Stimulated activated CD4-positive, alpha-beta T cell treated with anti-CD3 and anti-CD28 coated beads, Interleukin-12 subunit alpha, Interleukin-12 subunit beta, amount 100 ng/mL, for 4 hours (primary cell): ENCODE data around the gene SMOC1.

ENCODE experiments used
- DNase-seq: peaks from one replicate; pipeline ENCODE4 v3.0.0-alpha.2; 2020

SMOC1 gene

GRCh38 chr14:69943084-69943780, 64.0 kb downstream of the SMOC1 start:
- DNase-seq: no peak

GRCh38 chr14:69945347-69945746, 66.1 kb downstream of the SMOC1 start:
- no peak for DNase-seq

GRCh38 chr14:69945912-69946311, 66.7 kb downstream of the SMOC1 start:
- DNase-seq: no peak

- no peak for DNase-seq
Observed at GRCh38 chr14:69948351-69948750, 69.1 kb downstream of the SMOC1 start.

- no peak for DNase-seq
Observed at GRCh38 chr14:69951263-69951662, 72.0 kb downstream of the SMOC1 start.

GRCh38 chr14:69951935-69952334, 72.7 kb downstream of the SMOC1 start:
- DNase-seq: no peak

- DNase-seq: no peak
Observed at GRCh38 chr14:69953266-69953915, 74.2 kb downstream of the SMOC1 start.

- no peak for DNase-seq
Observed at GRCh38 chr14:69955855-69956845, 76.9 kb downstream of the SMOC1 start.

GRCh38 chr14:69956970-69957369, 77.8 kb downstream of the SMOC1 start:
- DNase-seq: no peak

GRCh38 chr14:69957986-69958385, 78.8 kb downstream of the SMOC1 start:
- no peak for DNase-seq

GRCh38 chr14:69959136-69959535, 79.9 kb downstream of the SMOC1 start:
- no peak for DNase-seq

- DNase-seq: no peak
Observed at GRCh38 chr14:69960296-69960695, 81.1 kb downstream of the SMOC1 start.

GRCh38 chr14:69963966-69964365, 84.8 kb downstream of the SMOC1 start:
- no peak for DNase-seq

- no peak for DNase-seq
Observed at GRCh38 chr14:69964841-69965240, 85.6 kb downstream of the SMOC1 start.

- no peak for DNase-seq
Observed at GRCh38 chr14:69968132-69968531, 88.9 kb downstream of the SMOC1 start.

GRCh38 chr14:69968681-69969080, 89.5 kb downstream of the SMOC1 start:
- no peak for DNase-seq

- no peak for DNase-seq
Observed at GRCh38 chr14:69972755-69973154, 93.5 kb downstream of the SMOC1 start.

GRCh38 chr14:69973846-69974245, 94.6 kb downstream of the SMOC1 start:
- no peak for DNase-seq

GRCh38 chr14:69979882-69980281, 100.7 kb downstream of the SMOC1 start:
- no peak for DNase-seq

GRCh38 chr14:69980457-69981425, 101.5 kb downstream of the SMOC1 start:
- no peak for DNase-seq

- no peak for DNase-seq
Observed at GRCh38 chr14:69982220-69982839, 103.1 kb downstream of the SMOC1 start.

GRCh38 chr14:69982886-69983285, 103.7 kb downstream of the SMOC1 start:
- DNase-seq: no peak
